Sigmoid colon (tissue), 7 donors: ENCODE data around the gene CCDC157. TPM values are rescaled to one million over a fixed set of nuclear protein-coding genes. Genes with fewer than 3 reads are reported as not detected.

ENCODE experiments used
- DNase-seq: peaks from one replicate; pipeline ENCODE4 v3.0.0-alpha.2; 2019
- H3K27ac ChIP-seq, 4 donors: fragments of 200-600 bp; sonication (generic); one replicate each; pipeline ENCODE4 v1.5.1; 2016 to 2019; ENCODE audit warnings: mild to moderate bottlenecking in 1 of 4
- H3K27me3 ChIP-seq, 3 donors: fragments of 200-600 bp; sonication (generic); one replicate each; pipeline ENCODE4 v1.5.1; 2019; ENCODE audit warnings: mild to moderate bottlenecking in 1 of 3
- H3K36me3 ChIP-seq, 4 donors: fragments of 200-600 bp; sonication (generic); one replicate each; pipeline ENCODE4 v1.5.1; 2016 to 2019
- H3K4me1 ChIP-seq, 4 donors: fragments of 200-600 bp; sonication (generic); one replicate each; pipeline ENCODE4 v1.5.1; 2017 to 2019
- H3K4me3 ChIP-seq, 4 donors: fragments of 200-600 bp; sonication (generic); one replicate each; pipeline ENCODE4 v1.5.1; 2017 to 2019; ENCODE audit warnings: mild to moderate bottlenecking in 2 of 4, moderate library complexity in 1 of 4
- H3K9me3 ChIP-seq, 4 donors: fragments of 200-600 bp in 3 of 4; sonication (generic) in 3 of 4; one replicate each; pipeline versions ENCODE4 v1.5.1 to v1.6.1; 2013 to 2019
- EP300 ChIP-seq, 4 donors: sonication (generic); formaldehyde crosslinking; IDR thresholded peaks; one replicate each; pipeline ENCODE4 v1.6.1; 2017; ENCODE audit warnings: antibody characterized with exemption in 4 of 4
- POLR2A ChIP-seq, 2 donors: fragments of 450-650 bp; IDR thresholded peaks; one replicate each; pipeline ENCODE4 v1.6.1; 2016; ENCODE audit warnings: antibody characterized with exemption in 2 of 2, mild to moderate bottlenecking in 2 of 2, moderate library complexity in 2 of 2
- POLR2AphosphoS5 ChIP-seq, 4 donors: sonication (generic); formaldehyde crosslinking; IDR thresholded peaks; one replicate each; pipeline ENCODE4 v1.6.1; 2017; ENCODE audit warnings: antibody characterized with exemption in 4 of 4
- WGBS, 2 donors: extraction: QIAGEN DNeasy Blood & Tissue Kit; methylation state at CpG; one replicate each; pipeline ENCODE4 v1.1.7; 2013; 5-methylcytosine and 5-hydroxymethylcytosine counted together
- intact Hi-C: fragments of 100-400 bp; cut with DNase I; formaldehyde crosslinking; loops from one replicate; pipeline ENCODE4 v1.15.1; 2023
- polyA plus RNA-seq, 3 donors: library from polyadenylated mRNA; stranded (reverse); fragments of 200-250 nt; gene quantifications; one replicate each; pipeline ENCODE4 v1.2.3, GENCODE V29; 2013
- total RNA-seq, 4 donors: library from RNA; depleted of rRNA; stranded (reverse); fragments of >200 nt; gene quantifications; one replicate each; pipeline ENCODE4 v1.1.0, GENCODE V29; 2016
- TF ChIP-seq, protein P1 (sequence below), 4 experiments: fragments of 450-650 bp in 3 of 4; fragments of 200-600 bp in 1 of 4; IDR thresholded peaks; one replicate each; pipeline ENCODE4 v1.5.1; 2016 to 2019; ENCODE audit warnings: antibody characterized with exemption in 4 of 4, mild to moderate bottlenecking in 3 of 4, moderate library complexity in 2 of 4
- donor health status: healthy with polysubstance abuse.
- donor health status: Bipolar disorder and iron deficiency.
- donor health status: healthy.

Gene CCDC157
- total and polyA plus RNA-seq, 7 donors, result 0.83 to 2.0 (median 1.6) TPM

DNA sequence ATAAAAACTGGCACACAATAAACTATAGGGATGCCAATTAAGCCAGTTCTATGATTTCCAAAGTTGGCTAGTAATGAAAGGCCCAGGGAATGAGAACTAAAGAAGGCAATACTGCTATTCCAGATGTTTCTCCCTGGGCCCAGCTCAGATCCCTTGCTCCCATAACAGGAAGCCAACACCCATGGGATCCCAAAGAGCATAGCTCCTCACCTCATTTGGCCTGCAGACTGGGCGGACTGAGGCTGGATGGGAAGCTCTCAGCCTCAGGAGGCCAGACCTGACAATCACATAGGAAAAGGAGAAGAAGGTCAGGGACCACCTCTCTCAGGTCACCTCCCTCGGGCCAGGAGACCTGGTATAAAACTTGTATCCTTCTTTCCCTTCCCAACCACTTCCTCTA is 35.3 kb upstream of the CCDC157 start:
- H3K27ac ChIP-seq, result peak overlapping the region in 3 of 4 donors; percentile 12 to 41 (median 27)
- 80 to 90% methylated on average over 2 of the region's 2 CpGs for WGBS, 2 donors
- peaks cover 0 to 88% (median 80%) of the 10 kb centered on the region in 4 donors for H3K4me1 ChIP-seq
- intact Hi-C loops, result no loop called here
- no peak for DNase-seq
- H3K4me3 ChIP-seq, result no peak overlapping the region
- no peak for TF ChIP-seq POLR2A (IDR thresholded peaks at IDR 0.05)
- TF ChIP-seq EP300 (IDR thresholded peaks at IDR 0.05), result no peak
- TF ChIP-seq, protein P1, sequence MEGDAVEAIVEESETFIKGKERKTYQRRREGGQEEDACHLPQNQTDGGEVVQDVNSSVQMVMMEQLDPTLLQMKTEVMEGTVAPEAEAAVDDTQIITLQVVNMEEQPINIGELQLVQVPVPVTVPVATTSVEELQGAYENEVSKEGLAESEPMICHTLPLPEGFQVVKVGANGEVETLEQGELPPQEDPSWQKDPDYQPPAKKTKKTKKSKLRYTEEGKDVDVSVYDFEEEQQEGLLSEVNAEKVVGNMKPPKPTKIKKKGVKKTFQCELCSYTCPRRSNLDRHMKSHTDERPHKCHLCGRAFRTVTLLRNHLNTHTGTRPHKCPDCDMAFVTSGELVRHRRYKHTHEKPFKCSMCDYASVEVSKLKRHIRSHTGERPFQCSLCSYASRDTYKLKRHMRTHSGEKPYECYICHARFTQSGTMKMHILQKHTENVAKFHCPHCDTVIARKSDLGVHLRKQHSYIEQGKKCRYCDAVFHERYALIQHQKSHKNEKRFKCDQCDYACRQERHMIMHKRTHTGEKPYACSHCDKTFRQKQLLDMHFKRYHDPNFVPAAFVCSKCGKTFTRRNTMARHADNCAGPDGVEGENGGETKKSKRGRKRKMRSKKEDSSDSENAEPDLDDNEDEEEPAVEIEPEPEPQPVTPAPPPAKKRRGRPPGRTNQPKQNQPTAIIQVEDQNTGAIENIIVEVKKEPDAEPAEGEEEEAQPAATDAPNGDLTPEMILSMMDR (IDR thresholded peaks at IDR 0.05), result no peak
- no peak for TF ChIP-seq POLR2AphosphoS5 (IDR thresholded peaks at IDR 0.05)
- H3K27me3 ChIP-seq, result no peaks in the 10 kb centered on the region
- peaks cover 0 to 12% (median 0%) of the 10 kb centered on the region in 4 donors for H3K36me3 ChIP-seq
- no peaks in the 10 kb centered on the region for H3K9me3 ChIP-seq

DNA sequence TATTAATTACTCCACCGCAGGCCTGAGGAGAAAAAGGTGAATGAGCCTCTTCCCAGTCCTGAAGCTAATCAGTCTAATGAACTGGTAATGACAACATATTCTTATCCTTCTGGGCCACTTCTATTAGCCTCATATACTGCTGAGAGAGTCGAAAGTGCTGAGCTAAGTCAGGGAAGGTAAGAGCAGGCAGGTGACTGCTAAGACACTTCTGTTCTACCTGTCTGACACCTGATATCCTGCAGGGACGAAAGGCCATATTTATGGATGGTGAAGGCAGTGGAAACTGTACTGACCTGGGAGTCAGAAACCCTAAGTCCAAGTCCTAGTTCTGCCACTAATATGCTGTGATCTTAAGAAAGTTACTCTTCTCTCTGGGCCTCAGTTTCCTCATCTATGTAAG is 33.6 kb upstream of the CCDC157 start:
- peak overlapping the region in 2 of 4 donors; percentile 93 to 98 for H3K27ac ChIP-seq
- no peaks in the 10 kb centered on the region for H3K27me3 ChIP-seq
- intact Hi-C loops, result no loop called here
- H3K36me3 ChIP-seq, result peaks cover 0 to 12% (median 0%) of the 10 kb centered on the region in 4 donors
- H3K4me3 ChIP-seq, result no peak overlapping the region
- no peak for TF ChIP-seq POLR2AphosphoS5 (IDR thresholded peaks at IDR 0.05)
- TF ChIP-seq, protein P1 (IDR thresholded peaks at IDR 0.05), result no peak
- TF ChIP-seq POLR2A (IDR thresholded peaks at IDR 0.05), result no peak
- TF ChIP-seq EP300 (IDR thresholded peaks at IDR 0.05), result no peak
- H3K9me3 ChIP-seq, result no peaks in the 10 kb centered on the region
- peaks cover 0 to 83% (median 69%) of the 10 kb centered on the region in 4 donors for H3K4me1 ChIP-seq
- WGBS, 2 donors, result 98% methylated on average over 3 of the region's 3 CpGs
- no peak for DNase-seq

DNA sequence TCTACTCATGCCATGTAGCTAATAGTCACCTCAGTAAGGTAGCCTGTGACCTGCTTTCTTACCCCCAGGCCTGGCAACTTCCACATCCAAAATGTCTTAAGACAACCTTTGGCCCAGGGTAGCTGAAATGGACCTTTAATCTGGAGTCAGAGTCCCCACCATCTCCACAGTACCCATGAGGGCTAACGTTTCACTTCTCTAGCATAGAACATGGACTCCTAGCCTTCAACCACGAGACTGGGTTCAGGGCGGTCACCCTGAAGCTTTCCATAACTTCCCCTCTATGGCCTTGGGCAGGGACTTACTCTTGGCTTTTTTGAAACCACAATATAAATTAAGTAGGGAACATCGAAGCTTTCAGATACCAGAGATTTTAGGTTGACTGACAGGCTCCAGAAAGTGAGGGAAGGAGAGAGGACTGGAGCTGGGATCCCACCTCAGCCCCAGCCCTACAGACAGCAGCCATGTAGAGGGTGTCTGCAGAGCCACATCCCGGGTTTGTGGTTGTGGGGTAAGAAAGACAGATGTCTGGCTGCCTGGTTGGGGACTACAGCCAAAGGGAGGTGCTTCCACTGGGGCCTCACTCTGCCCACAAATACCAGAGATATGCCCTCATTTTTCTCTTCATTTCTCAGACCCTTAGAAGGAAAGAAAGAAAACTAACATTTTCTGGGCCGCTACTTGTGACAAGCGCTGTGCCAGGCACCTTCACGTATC is 32.6 kb upstream of the CCDC157 start:
- Histone ChIP-seq H3K4me1 (peaks cover 0 to 75% (median 64%) of the 10 kb centered on the region in 4 donors), H3K9me3 (no peaks in the 10 kb centered on the region), H3K27ac (peak overlapping the region; percentile 91 to 98 (median 92)), H3K4me3 (peak overlapping the region in 3 of 4 donors; percentile 4 to 100 (median 93)), H3K27me3 (no peaks in the 10 kb centered on the region), H3K36me3 (peaks cover 0 to 12% (median 0%) of the 10 kb centered on the region in 4 donors)
- TF ChIP-seq POLR2AphosphoS5 (IDR thresholded peaks at IDR 0.05) (no peak), EP300 (IDR thresholded peaks at IDR 0.05) (no peak), POLR2A (IDR thresholded peaks at IDR 0.05) (no peak)
- TF ChIP-seq, protein P1 (IDR thresholded peaks at IDR 0.05), result no peak
- 47 to 72% methylated on average over 8 of the region's 8 CpGs for WGBS, 2 donors
- intact Hi-C loops, result loop anchor here (2.0 kb wide), 1 partner anchor 63 kb away; the partner anchor contains the start of gene RNF215
- DNase-seq, result no peak

DNA sequence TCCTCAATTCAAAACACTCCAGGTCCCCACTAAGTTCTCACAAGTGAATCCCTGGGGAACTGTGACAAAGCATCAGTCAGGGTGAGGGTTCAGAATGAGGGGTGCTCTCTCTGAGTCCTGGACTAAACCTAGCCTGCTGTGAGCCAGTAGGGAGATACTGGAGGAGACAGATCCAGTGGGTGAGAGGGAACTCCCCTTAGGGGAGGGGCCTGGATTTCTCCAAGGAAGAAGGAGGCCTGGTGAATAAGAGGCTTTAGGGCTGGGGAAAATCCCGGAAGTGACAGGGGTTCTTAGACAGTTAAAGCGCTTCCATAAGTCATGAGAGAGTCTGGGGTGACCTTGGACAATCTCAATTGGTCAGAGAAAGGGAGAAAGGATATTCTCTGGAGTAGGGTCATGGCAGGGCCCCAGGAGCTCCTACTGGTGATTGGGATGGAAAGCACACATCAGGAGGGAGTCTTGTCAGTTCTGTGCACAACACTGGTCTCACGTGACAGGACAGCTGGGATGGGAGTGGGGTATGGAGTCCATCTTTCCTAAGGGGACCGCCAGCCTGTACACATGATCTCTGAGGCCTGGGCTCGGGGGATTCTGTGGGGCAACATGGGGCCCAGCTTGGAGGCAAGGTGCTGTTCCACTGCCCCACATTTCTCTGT is 31.6 kb upstream of the CCDC157 start:
- Histone ChIP-seq H3K9me3 (no peaks in the 10 kb centered on the region), H3K27ac (peak overlapping the region; percentile 91 to 98 (median 92)), H3K36me3 (peaks cover 0 to 13% (median 0%) of the 10 kb centered on the region in 4 donors), H3K4me1 (peaks cover 0 to 65% (median 58%) of the 10 kb centered on the region in 4 donors), H3K27me3 (no peaks in the 10 kb centered on the region), H3K4me3 (peak overlapping the region; percentile 83 to 100 (median 96))
- 34 to 58% methylated on average over 5 of the region's 5 CpGs for WGBS, 2 donors
- TF ChIP-seq, protein P1 (IDR thresholded peaks at IDR 0.05), result no peak
- TF ChIP-seq POLR2AphosphoS5 (IDR thresholded peaks at IDR 0.05), result peak in 3 of 4 donors; percentile 45 to 53 (median 50)
- intact Hi-C loops, result loop anchor here (2.0 kb wide), 1 partner anchor 62 kb away; the partner anchor contains the start of gene RNF215
- peak; percentile 83 for DNase-seq
